Lung (tissue), 12 donors: ENCODE results near the gene RPL18. TPM values are rescaled to one million over a fixed set of nuclear protein-coding genes. Genes with fewer than 3 reads are reported as not detected.
A peak's percentile ranks its signal among the peaks of the same experiment; 100 is the strongest.

Experiments used
- ATAC-seq: fragments of 200-7000 bp; cut with Tn5 transposase; one replicate; pipeline ENCODE4 v1.9.1; 2020; ENCODE audit warnings: moderate number of reproducible peaks; ENCODE audit not compliant: insufficient read depth, low FRiP score
- DNase-seq, 3 donors: peaks; one replicate each; pipeline ENCODE4 v3.0.0-alpha.2; 2013 to 2017
- H3K27ac ChIP-seq, 2 donors: one replicate each; pipeline ENCODE4 v1.5.1; 2013; ENCODE audit warnings: mild to moderate bottlenecking in 2 of 2, moderate library complexity in 2 of 2, control low read depth in 1 of 2, inconsistent platforms in 1 of 2, low read depth in 1 of 2, low read length in 1 of 2
- H3K27me3 ChIP-seq, 3 donors: one replicate each; pipeline ENCODE4 v1.5.1; 2013; ENCODE audit warnings: low read length in 2 of 3; ENCODE audit not compliant: control insufficient read depth in 3 of 3, insufficient read depth in 3 of 3
- H3K36me3 ChIP-seq, 4 donors: one replicate each; pipeline ENCODE4 v1.5.1; 2013; ENCODE audit warnings: low read length in 4 of 4, mild to moderate bottlenecking in 1 of 4, moderate library complexity in 1 of 4; ENCODE audit not compliant: control insufficient read depth in 4 of 4, insufficient read depth in 4 of 4
- H3K4me1 ChIP-seq, 5 donors: one replicate each; pipeline ENCODE4 v1.5.1; 2013; ENCODE audit warnings: low read length in 5 of 5, mild to moderate bottlenecking in 2 of 5, moderate library complexity in 1 of 5; ENCODE audit not compliant: control insufficient read depth in 5 of 5, insufficient read depth in 5 of 5
- H3K4me3 ChIP-seq: one replicate; pipeline ENCODE4 v1.5.1; 2013; ENCODE audit warnings: mild to moderate bottlenecking, control low read depth, moderate library complexity
- H3K9ac ChIP-seq, 2 donors: one replicate each; pipeline ENCODE4 v1.5.1; 2013; ENCODE audit warnings: low read length in 2 of 2, control low read depth in 1 of 2; ENCODE audit not compliant: insufficient read depth in 1 of 2
- H3K9me3 ChIP-seq, 4 donors: one replicate each; pipeline ENCODE4 v1.5.1; 2013; ENCODE audit warnings: low read length in 3 of 4, mild to moderate bottlenecking in 1 of 4, moderate library complexity in 1 of 4; ENCODE audit not compliant: control insufficient read depth in 4 of 4, insufficient read depth in 3 of 4
- CTCF ChIP-seq: IDR thresholded peaks from 2 replicates; pipeline ENCODE4 v1.5.1; 2012; ENCODE audit warnings: mild to moderate bottlenecking; ENCODE audit errors: control extremely low read depth, extremely low read depth
- WGBS, 2 donors: extraction: QIAGEN DNeasy Blood & Tissue Kit; methylation state at CpG; one replicate each; pipeline ENCODE4 v1.1.7; 2013; 5-methylcytosine and 5-hydroxymethylcytosine counted together
- polyA plus RNA-seq, 2 donors: library from polyadenylated mRNA; stranded (reverse); fragments of 200-250 nt; gene quantifications; one replicate each; pipeline ENCODE4 v1.2.1, GENCODE V29; 2013
- total RNA-seq, 2 donors: library from RNA; depleted of rRNA in 1 of 2; stranded (reverse); fragments of >200 nt in 1 of 2; gene quantifications; one replicate each; pipeline ENCODE4 v1.2.1, GENCODE V29; 2014 to 2021
- donor health status: control.
- donor health status: control.
- donor health status: Bipolar disorder and iron deficiency.
- donor health status: healthy.
- donor health status: DM: yes; HTN: yes; CAD: no.

RPL18 gene
- total and polyA plus RNA-seq, 4 donors, result 1,019 to 3,542 (median 1,407) TPM

- no peak overlapping the region for H3K9ac ChIP-seq
- H3K4me1 ChIP-seq, result peaks cover 3 to 29% (median 9%) of the 10 kb centered on the region in 5 donors
These were observed 6.9 kb upstream of the RPL18 start for GRCh38 chr19:48625891-48626327.

GRCh38 chr19:48624791-48625723, 6.1 kb upstream of the RPL18 start:
- H3K9ac ChIP-seq, result no peak overlapping the region
- peaks cover 3 to 20% (median 7%) of the 10 kb centered on the region in 5 donors for H3K4me1 ChIP-seq
- H3K27me3 ChIP-seq, result no peaks in the 10 kb centered on the region
- H3K4me3 ChIP-seq, result no peak overlapping the region
- H3K36me3 ChIP-seq, result peaks cover 0 to 18% (median 0%) of the 10 kb centered on the region in 4 donors
- WGBS, 2 donors, result 65 to 81% methylated on average over 24 of the region's 24 CpGs
- ATAC-seq, result no peak
- H3K27ac ChIP-seq, result peak overlapping the region; percentile 47 to 83
- peak in 1 of 3 donors; percentile 40 for DNase-seq
- no peaks in the 10 kb centered on the region for H3K9me3 ChIP-seq
- TF ChIP-seq CTCF, result no peak

More at GRCh38 chr19:48625891-48626327, 6.9 kb upstream of the RPL18 start:
- Histone ChIP-seq H3K27me3 (no peaks in the 10 kb centered on the region), H3K27ac (no peak overlapping the region), H3K36me3 (peaks cover 0 to 18% (median 0%) of the 10 kb centered on the region in 4 donors), H3K9me3 (no peaks in the 10 kb centered on the region), H3K4me3 (no peak overlapping the region)
- no peak for DNase-seq
- WGBS, 2 donors, result 92 to 94% methylated on average over 29 to 30 of the region's 30 CpGs
- ATAC-seq, result no peak
- TF ChIP-seq CTCF, result no peak

GRCh38 chr19:48624067-48624594, 5.2 kb upstream of the RPL18 start:
- WGBS, 2 donors, result 1% methylated on average over 40 of the region's 40 CpGs
- H3K9ac ChIP-seq, result peak overlapping the region; percentile 51 to 87

More at GRCh38 chr19:48624067-48624594, 5.2 kb upstream of the RPL18 start:
- ATAC-seq, result peak; percentile 84
- no peaks in the 10 kb centered on the region for H3K27me3 ChIP-seq
- peaks cover 0 to 24% (median 6%) of the 10 kb centered on the region in 5 donors for H3K4me1 ChIP-seq
- peak overlapping the region; percentile 29 for H3K4me3 ChIP-seq
- no peak for TF ChIP-seq CTCF
- DNase-seq, result peak; percentile 99
- H3K9me3 ChIP-seq, result no peaks in the 10 kb centered on the region
- H3K36me3 ChIP-seq, result peaks cover 0 to 15% (median 0%) of the 10 kb centered on the region in 4 donors
- H3K27ac ChIP-seq, result peak overlapping the region; percentile 52 to 85
